BE2C (cell line): ENCODE data around the gene DLX6.
A peak's percentile ranks its signal among the peaks of the same experiment; 100 is the strongest.

ENCODE experiments used
- DNase-seq: peaks from one replicate; pipeline ENCODE4 v3.0.0-alpha.2; 2020
- H3K27me3 ChIP-seq: fragments of 250-450 bp; sonication (Bioruptor Pico); 2 replicates; pipeline ENCODE4 v1.5.1; 2020; ENCODE audit warnings: mild to moderate bottlenecking
- H3K36me3 ChIP-seq: fragments of 250-450 bp; sonication (Bioruptor Pico); 2 replicates; pipeline ENCODE4 v1.5.1; 2020; ENCODE audit warnings: mild to moderate bottlenecking
- H3K4me1 ChIP-seq: fragments of 250-450 bp; sonication (Bioruptor Pico); 2 replicates; pipeline ENCODE4 v1.5.1; 2020
- H3K4me3 ChIP-seq: 2 replicates; pipeline ENCODE4 v1.5.1; 2011; ENCODE audit warnings: low read depth, low read length
- H3K9me3 ChIP-seq: fragments of 250-450 bp; sonication (Bioruptor Pico); 2 replicates; pipeline ENCODE4 v1.5.1; 2020
- CTCF ChIP-seq: IDR thresholded peaks from 2 replicates; pipeline ENCODE4 v1.5.1; 2012; ENCODE audit warnings: mild to moderate bottlenecking, low read depth, low read length

DLX6 gene

GRCh38 chr7:97002555-97003261, 2.6 kb upstream of the DLX6 start:
- no peaks in the 10 kb centered on the region for H3K9me3 ChIP-seq
- H3K4me1 ChIP-seq = no peaks in the 10 kb centered on the region
- H3K4me3 ChIP-seq = no peak overlapping the region
- 0 out of 2 replicates have a peak, but pooled peaks cover under 1% of the 10 kb centered on the region for H3K36me3 ChIP-seq
- DNase-seq = no peak
- no peak for TF ChIP-seq CTCF
- no peaks in the 10 kb centered on the region for H3K27me3 ChIP-seq

GRCh38 chr7:97003262-97004246, 1.8 kb upstream of the DLX6 start:
- Histone ChIP-seq H3K27me3 (no peaks in the 10 kb centered on the region), H3K9me3 (no peaks in the 10 kb centered on the region), H3K4me3 (no peak overlapping the region), H3K36me3 (0 out of 2 replicates have a peak, but pooled peaks cover 3% of the 10 kb centered on the region), H3K4me1 (no peaks in the 10 kb centered on the region)
- DNase-seq = no peak
- no peak for TF ChIP-seq CTCF

- no peak for DNase-seq
- Histone ChIP-seq H3K27me3 (no peaks in the 10 kb centered on the region), H3K36me3 (0 out of 2 replicates have a peak, but pooled peaks cover 3% of the 10 kb centered on the region), H3K4me1 (no peaks in the 10 kb centered on the region), H3K4me3 (peak overlapping the region; percentile 80), H3K9me3 (no peaks in the 10 kb centered on the region)
- TF ChIP-seq CTCF = no peak
Observed at GRCh38 chr7:97004247-97005182, 838 bp upstream of the DLX6 start.

GRCh38 chr7:97006055-97006815, 882 bp downstream of the DLX6 start:
- H3K4me1 ChIP-seq = no peaks in the 10 kb centered on the region
- H3K9me3 ChIP-seq = no peaks in the 10 kb centered on the region
- H3K36me3 ChIP-seq = peaks cover 14% of the 10 kb centered on the region
- no peak for TF ChIP-seq CTCF
- no peaks in the 10 kb centered on the region for H3K27me3 ChIP-seq
- DNase-seq = peak; percentile 85
- peak overlapping the region; percentile 80 for H3K4me3 ChIP-seq

- Histone ChIP-seq H3K27me3 (no peaks in the 10 kb centered on the region), H3K4me3 (peak overlapping the region; percentile 80), H3K36me3 (peaks cover 14% of the 10 kb centered on the region), H3K4me1 (no peaks in the 10 kb centered on the region), H3K9me3 (no peaks in the 10 kb centered on the region)
- no peak for TF ChIP-seq CTCF
- no peak for DNase-seq
Observed at GRCh38 chr7:97006816-97007582, 1.6 kb downstream of the DLX6 start.
